Gastrocnemius medialis (tissue), 4 donors: ENCODE measurements around the gene EPHB2. TPM values are rescaled to one million over a fixed set of nuclear protein-coding genes. Genes with fewer than 3 reads are reported as not detected.

Source experiments
- ATAC-seq, 2 donors: fragments of 150-250 bp; one replicate each; pipeline ENCODE4 v1.9.1; 2016
- DNase-seq, 2 donors: peaks; one replicate each; pipeline ENCODE4 v3.0.0-alpha.2; 2019
- H3K27ac ChIP-seq, 4 donors: fragments of 200-600 bp; sonication (generic); 1 replicate in 1 of 4; 2 replicates in 3 of 4; pipeline ENCODE4 v1.5.1; 2016 to 2018; ENCODE audit warnings: mild to moderate bottlenecking in 2 of 4, moderate library complexity in 1 of 4
- H3K27me3 ChIP-seq, 3 donors: fragments of 200-600 bp; sonication (generic) in 2 of 3; 1 replicate in 1 of 3; 2 replicates in 2 of 3; pipeline versions ENCODE4 v1.5.1 to v1.6.0; 2016 to 2019; ENCODE audit warnings: mild to moderate bottlenecking in 1 of 3, moderate library complexity in 1 of 3
- H3K36me3 ChIP-seq, 2 donors: fragments of 200-600 bp; sonication (generic) in 1 of 2; one replicate each; pipeline ENCODE4 v1.5.1; 2017 to 2018
- H3K4me1 ChIP-seq, 2 donors: fragments of 200-600 bp; sonication (generic) in 1 of 2; one replicate each; pipeline ENCODE4 v1.5.1; 2016 to 2017; ENCODE audit warnings: mild to moderate bottlenecking in 2 of 2
- H3K4me3 ChIP-seq, 4 donors: fragments of 200-600 bp; sonication (generic) in 3 of 4; 1 replicate in 1 of 4; 2 replicates in 3 of 4; pipeline ENCODE4 v1.5.1; 2016 to 2019; ENCODE audit warnings: mild to moderate bottlenecking in 2 of 4
- H3K9me3 ChIP-seq, 3 donors: fragments of 200-600 bp; sonication (generic) in 2 of 3; 1 replicate in 1 of 3; 2 replicates in 2 of 3; pipeline ENCODE4 v1.5.1; 2016 to 2019
- CTCF ChIP-seq, 5 experiments: fragments of 450-650 bp in 3 of 5; fragments of 200-600 bp in 2 of 5; sonication (generic) in 2 of 5; IDR thresholded peaks in 4 of 5; conservative IDR thresholded peaks in 1 of 5; 1 replicate in 4 of 5; 2 replicates in 1 of 5; pipeline ENCODE4 v1.5.1; 2016 to 2019; ENCODE audit warnings: antibody characterized with exemption in 5 of 5, mild to moderate bottlenecking in 3 of 5, moderate library complexity in 3 of 5
- POLR2A ChIP-seq, 2 donors: fragments of 450-650 bp; IDR thresholded peaks; one replicate each; pipeline ENCODE4 v1.6.1; 2017; ENCODE audit warnings: antibody characterized with exemption in 2 of 2, mild to moderate bottlenecking in 2 of 2, moderate library complexity in 2 of 2
- in situ Hi-C, 4 donors: fragments of 200-750 bp; cut with MboI; loops; one replicate each; pipeline versions ENCODE4 v1.15.0 to v1.8.0; 2017; ENCODE audit warnings: low sequenced_read_pairs in 4 of 4
- intact Hi-C: fragments of 100-400 bp; cut with DNase I; formaldehyde crosslinking; loops from one replicate; pipeline ENCODE4 v1.15.1; 2023; ENCODE audit warnings: low total_unique reads
- total RNA-seq, 4 donors: library from RNA; depleted of rRNA; stranded (reverse); fragments of >200 nt; gene quantifications; one replicate each; pipeline versions ENCODE4 v1.1.0 to v1.2.3, GENCODE V29; 2016

The EPHB2 gene
- total RNA-seq, 4 donors from 2014 or later: 0.07 to 0.58 (median 0.24) TPM; not detected in 1

DNA sequence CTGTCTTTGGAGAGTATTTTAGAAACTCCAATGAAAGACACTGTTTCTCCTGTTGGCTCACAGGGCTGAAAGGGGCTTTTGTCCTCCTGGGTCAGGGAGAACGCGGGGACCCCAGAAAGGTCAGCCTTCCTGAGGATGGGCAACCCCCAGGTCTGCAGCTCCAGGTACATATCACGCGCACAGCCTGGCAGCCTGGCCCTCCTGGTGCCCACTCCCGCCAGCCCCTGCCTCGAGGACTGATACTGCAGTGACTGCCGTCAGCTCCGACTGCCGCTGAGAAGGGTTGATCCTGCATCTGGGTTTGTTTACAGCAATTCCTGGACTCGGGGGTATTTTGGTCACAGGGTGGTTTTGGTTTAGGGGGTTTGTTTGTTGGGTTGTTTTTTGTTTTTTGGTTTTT, 203.5 kb downstream of the EPHB2 start:
- DNase-seq (no peak), ATAC-seq (no peak)
- no peaks in the 10 kb centered on the region for H3K9me3 ChIP-seq
- no peaks in the 10 kb centered on the region for H3K36me3 ChIP-seq
- in situ Hi-C loops (no loop called here), intact Hi-C loops (no loop called here)
- TF ChIP-seq POLR2A (IDR thresholded peaks at IDR 0.05): no peak
- TF ChIP-seq CTCF (IDR thresholded peaks at IDR 0.05 in 4 of 5, conservative IDR thresholded peaks at IDR 0.05 in 1 of 5): no peak
- peaks cover 0 to 4% (median 2%) of the 10 kb centered on the region in 3 donors for H3K27me3 ChIP-seq
- no peak overlapping the region for H3K4me3 ChIP-seq
- no peaks in the 10 kb centered on the region for H3K4me1 ChIP-seq
- H3K27ac ChIP-seq: no peak overlapping the region

DNA sequence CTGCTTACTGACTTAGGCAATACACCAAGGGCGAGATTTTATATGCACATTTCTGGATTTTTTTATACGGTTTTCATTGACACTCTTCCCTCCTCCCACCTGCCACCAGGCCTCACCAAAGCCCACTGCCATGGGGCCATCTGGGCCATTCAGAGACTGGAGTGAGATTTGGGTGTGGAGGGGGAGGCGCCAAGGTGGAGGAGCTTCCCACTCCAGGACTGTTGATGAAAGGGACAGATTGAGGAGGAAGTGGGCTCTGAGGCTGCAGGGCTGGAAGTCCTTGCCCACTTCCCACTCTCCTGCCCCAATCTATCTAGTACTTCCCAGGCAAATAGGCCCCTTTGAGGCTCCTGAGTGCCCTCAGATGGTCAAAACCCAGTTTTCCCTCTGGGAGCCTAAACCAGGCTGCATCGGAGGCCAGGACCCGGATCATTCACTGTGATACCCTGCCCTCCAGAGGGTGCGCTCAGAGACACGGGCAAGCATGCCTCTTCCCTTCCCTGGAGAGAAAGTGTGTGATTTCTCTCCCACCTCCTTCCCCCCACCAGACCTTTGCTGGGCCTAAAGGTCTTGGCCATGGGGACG, 204.1 kb downstream of the EPHB2 start:
- Histone ChIP-seq H3K27me3 (peaks cover 0 to 4% (median 2%) of the 10 kb centered on the region in 3 donors), H3K9me3 (no peaks in the 10 kb centered on the region), H3K36me3 (no peaks in the 10 kb centered on the region), H3K4me3 (no peak overlapping the region), H3K27ac (no peak overlapping the region), H3K4me1 (no peaks in the 10 kb centered on the region)
- in situ Hi-C loops (no loop called here), intact Hi-C loops (no loop called here)
- TF ChIP-seq CTCF (IDR thresholded peaks at IDR 0.05 in 4 of 5, conservative IDR thresholded peaks at IDR 0.05 in 1 of 5) (no peak), POLR2A (IDR thresholded peaks at IDR 0.05) (no peak)
- DNase-seq (no peak), ATAC-seq (no peak)

- DNase-seq (no peak), ATAC-seq (no peak)
- Histone ChIP-seq H3K4me3 (no peak overlapping the region), H3K9me3 (no peaks in the 10 kb centered on the region), H3K36me3 (no peaks in the 10 kb centered on the region), H3K27me3 (peaks cover 0 to 4% (median 2%) of the 10 kb centered on the region in 3 donors), H3K27ac (no peak overlapping the region), H3K4me1 (no peaks in the 10 kb centered on the region)
- TF ChIP-seq POLR2A (IDR thresholded peaks at IDR 0.05) (no peak), CTCF (IDR thresholded peaks at IDR 0.05 in 4 of 5, conservative IDR thresholded peaks at IDR 0.05 in 1 of 5) (no peak)
- intact Hi-C loops: no loop called here
- in situ Hi-C loops: no loop called here
Measured at GRCh38 chr1:22915231-22915630, 204.6 kb downstream of the EPHB2 start.

DNA sequence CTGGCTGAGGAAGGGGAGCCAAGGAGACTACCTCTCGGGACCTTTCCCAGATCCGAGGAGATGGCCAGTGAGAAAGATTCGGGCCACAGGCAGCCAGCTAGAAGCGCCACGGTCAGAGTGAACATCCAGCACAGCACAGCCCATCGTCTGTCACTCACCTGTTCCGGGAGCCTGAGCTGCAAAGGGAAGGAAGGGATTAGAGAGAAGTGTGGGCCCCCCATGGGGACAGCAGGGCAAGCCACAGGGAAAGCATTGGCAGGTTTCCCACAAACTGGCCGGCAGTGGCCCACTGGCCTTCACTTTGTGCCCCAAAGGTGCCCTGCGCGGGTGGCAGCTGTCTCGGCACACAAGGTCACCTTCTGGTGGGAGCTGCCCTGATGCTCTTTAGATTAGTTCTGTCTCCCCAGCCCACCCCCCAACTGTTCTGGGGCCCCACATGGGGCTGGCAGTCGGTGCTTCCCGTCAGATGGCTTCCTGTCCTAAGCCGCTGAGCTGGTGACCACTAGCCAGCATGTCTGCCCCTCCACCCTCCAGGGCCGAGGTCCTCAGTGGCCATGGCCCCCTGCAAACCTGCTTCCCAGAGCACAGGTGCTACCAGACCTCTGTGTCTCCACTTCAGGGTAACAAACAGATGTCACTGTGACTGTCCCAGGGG, 205.3 kb downstream of the EPHB2 start:
- Histone ChIP-seq H3K4me1 (no peaks in the 10 kb centered on the region), H3K36me3 (no peaks in the 10 kb centered on the region), H3K4me3 (no peak overlapping the region), H3K27me3 (peaks cover 0 to 4% (median 2%) of the 10 kb centered on the region in 3 donors), H3K9me3 (no peaks in the 10 kb centered on the region), H3K27ac (no peak overlapping the region)
- TF ChIP-seq CTCF (IDR thresholded peaks at IDR 0.05 in 4 of 5, conservative IDR thresholded peaks at IDR 0.05 in 1 of 5) (no peak), POLR2A (IDR thresholded peaks at IDR 0.05) (no peak)
- in situ Hi-C loops (no loop called here), intact Hi-C loops (no loop called here)
- DNase-seq (no peak), ATAC-seq (no peak)
